SK-N-MC (cell line): ENCODE data around the gene GPD1L.

Experiments
- DNase-seq: peaks from one replicate; pipeline ENCODE4 v3.0.0-alpha.2; 2011; ENCODE audit warnings: low read depth, low spot score
- H3K27ac ChIP-seq: fragments of 200-600 bp; sonication (generic); 2 replicates; pipeline ENCODE4 v1.5.1; 2016; ENCODE audit warnings: mixed run types
- H3K36me3 ChIP-seq: fragments of 200-600 bp; sonication (generic); 2 replicates; pipeline ENCODE4 v1.6.1; 2017; ENCODE audit warnings: antibody characterized with exemption, low read length, mixed read lengths; ENCODE audit not compliant: insufficient read depth
- H3K4me3 ChIP-seq: fragments of 200-600 bp; sonication (generic); 2 replicates; pipeline ENCODE4 v1.5.1; 2016
- H3K9ac ChIP-seq: fragments of 200-600 bp; sonication (generic); 2 replicates; pipeline ENCODE4 v1.8.0; 2017; ENCODE audit warnings: mixed run types, mixed read lengths; ENCODE audit not compliant: insufficient read length
- H3K9me3 ChIP-seq: fragments of 200-600 bp; sonication (generic); 2 replicates; pipeline ENCODE4 v1.6.1; 2017; ENCODE audit warnings: low read depth, mild to moderate bottlenecking, antibody characterized with exemption, low read length, moderate library complexity, mixed read lengths
- EZH2 ChIP-seq: fragments of 200-600 bp; sonication (generic); IDR thresholded peaks from one replicate; pipeline ENCODE4 v1.6.1; 2017; ENCODE audit warnings: antibody characterized with exemption
- FOXP2 ChIP-seq: optimal IDR thresholded peaks from 2 replicates; pipeline ENCODE3; 2011; ENCODE audit warnings: mild to moderate bottlenecking, moderate library complexity; ENCODE audit not compliant: insufficient read depth; ENCODE audit errors: extremely low read length, control extremely low read depth
- POLR2AphosphoS5 ChIP-seq: IDR thresholded peaks from 2 replicates; pipeline ENCODE4 v1.6.1; 2012; ENCODE audit warnings: mild to moderate bottlenecking, low read depth, low read length, borderline replicate concordance

GPD1L gene

GRCh38 chr3:32200992-32201758 is 94.8 kb downstream of the GPD1L start:
- TF ChIP-seq EZH2 (no peak), FOXP2 (no peak), POLR2AphosphoS5 (no peak)
- no peaks in the 10 kb centered on the region for H3K9me3 ChIP-seq
- H3K36me3 ChIP-seq: no peaks in the 10 kb centered on the region
- H3K27ac ChIP-seq: no peak overlapping the region
- DNase-seq: no peak
- no peak overlapping the region for H3K9ac ChIP-seq
- H3K4me3 ChIP-seq: no peak overlapping the region

GRCh38 chr3:32202496-32202895 is 96.1 kb downstream of the GPD1L start:
- no peak overlapping the region for H3K4me3 ChIP-seq
- no peaks in the 10 kb centered on the region for H3K36me3 ChIP-seq
- TF ChIP-seq FOXP2 (no peak), EZH2 (no peak), POLR2AphosphoS5 (no peak)
- no peak overlapping the region for H3K27ac ChIP-seq
- no peak overlapping the region for H3K9ac ChIP-seq
- no peaks in the 10 kb centered on the region for H3K9me3 ChIP-seq
- no peak for DNase-seq

- no peak overlapping the region for H3K4me3 ChIP-seq
- no peaks in the 10 kb centered on the region for H3K9me3 ChIP-seq
- H3K9ac ChIP-seq: no peak overlapping the region
- TF ChIP-seq FOXP2 (no peak), POLR2AphosphoS5 (no peak), EZH2 (no peak)
- DNase-seq: no peak
- H3K36me3 ChIP-seq: no peaks in the 10 kb centered on the region
- H3K27ac ChIP-seq: no peak overlapping the region
Observed at GRCh38 chr3:32203854-32204253, 97.4 kb downstream of the GPD1L start.

GRCh38 chr3:32208447-32208846 is 102.0 kb downstream of the GPD1L start:
- H3K4me3 ChIP-seq: no peak overlapping the region
- no peak overlapping the region for H3K27ac ChIP-seq
- no peaks in the 10 kb centered on the region for H3K36me3 ChIP-seq
- no peak overlapping the region for H3K9ac ChIP-seq
- TF ChIP-seq FOXP2 (no peak), POLR2AphosphoS5 (no peak), EZH2 (no peak)
- no peaks in the 10 kb centered on the region for H3K9me3 ChIP-seq
- no peak for DNase-seq

- Histone ChIP-seq H3K4me3 (no peak overlapping the region), H3K9ac (no peak overlapping the region), H3K9me3 (no peaks in the 10 kb centered on the region), H3K27ac (no peak overlapping the region), H3K36me3 (no peaks in the 10 kb centered on the region)
- DNase-seq: no peak
- TF ChIP-seq EZH2 (no peak), POLR2AphosphoS5 (no peak), FOXP2 (no peak)
Observed at GRCh38 chr3:32215185-32215584, 108.8 kb downstream of the GPD1L start.

GRCh38 chr3:32216172-32216783 is 109.9 kb downstream of the GPD1L start:
- no peak overlapping the region for H3K27ac ChIP-seq
- H3K36me3 ChIP-seq: no peaks in the 10 kb centered on the region
- DNase-seq: no peak
- H3K9me3 ChIP-seq: no peaks in the 10 kb centered on the region
- no peak overlapping the region for H3K4me3 ChIP-seq
- H3K9ac ChIP-seq: no peak overlapping the region
- TF ChIP-seq EZH2 (no peak), POLR2AphosphoS5 (no peak), FOXP2 (no peak)

GRCh38 chr3:32217339-32217738 is 110.9 kb downstream of the GPD1L start:
- Histone ChIP-seq H3K27ac (no peak overlapping the region), H3K36me3 (no peaks in the 10 kb centered on the region), H3K9me3 (no peaks in the 10 kb centered on the region), H3K9ac (no peak overlapping the region), H3K4me3 (no peak overlapping the region)
- TF ChIP-seq EZH2 (no peak), POLR2AphosphoS5 (no peak), FOXP2 (no peak)
- DNase-seq: no peak
